Spinal cord (tissue), 10 donors: ENCODE data around the gene KCNN1. TPM values are rescaled to one million over a fixed set of nuclear protein-coding genes. Genes with fewer than 3 reads are reported as not detected.

ENCODE experiments used
- DNase-seq, 6 donors: peaks; one replicate each; pipeline versions ENCODE4 v3.0.0 to v3.0.0-alpha.2; 2013 to 2015; ENCODE audit warnings: low spot score in 6 of 6, low read depth in 4 of 6
- H3K27ac ChIP-seq: one replicate; pipeline ENCODE4 v1.5.1; 2013; ENCODE audit warnings: low read depth, low read length, control low read depth
- H3K27me3 ChIP-seq: one replicate; pipeline ENCODE4 v1.6.1; 2013; ENCODE audit warnings: low read length; ENCODE audit not compliant: control insufficient read depth, insufficient read depth
- H3K36me3 ChIP-seq: one replicate; pipeline ENCODE4 v1.6.1; 2013; ENCODE audit warnings: low read length; ENCODE audit not compliant: control insufficient read depth, insufficient read depth
- H3K4me1 ChIP-seq: one replicate; pipeline ENCODE4 v1.6.1; 2013; ENCODE audit warnings: low read length; ENCODE audit not compliant: control insufficient read depth, insufficient read depth
- H3K4me3 ChIP-seq: one replicate; pipeline ENCODE4 v1.5.1; 2013; ENCODE audit warnings: low read depth, low read length, control low read depth
- H3K9me3 ChIP-seq: one replicate; pipeline ENCODE4 v1.6.1; 2013; ENCODE audit warnings: low read length; ENCODE audit not compliant: control insufficient read depth, insufficient read depth
- WGBS: methylation state at CpG from one replicate; pipeline ENCODE4 v1.1.5; 2013; ENCODE audit warnings: missing lambda C conversion rate; ENCODE audit not compliant: insufficient coverage; 5-methylcytosine and 5-hydroxymethylcytosine counted together
- polyA plus RNA-seq, 2 donors: library from polyadenylated mRNA; unstranded; fragments of 120-200 nt; gene quantifications; one replicate each; pipeline ENCODE4 v1.2.1, GENCODE V29; 2013; ENCODE audit not compliant: insufficient read length in 2 of 2
- total RNA-seq, 2 donors: library from RNA; depleted of rRNA in 1 of 2; stranded (reverse); fragments of 120-200 nt in 1 of 2; fragments of >200 nt in 1 of 2; gene quantifications; one replicate each; pipeline versions ENCODE4 v1.2.3 to v1.2.4, GENCODE V29; 2013 to 2014
- donor health status: healthy.

Gene KCNN1
- total and polyA plus RNA-seq, 4 donors, result 7.3 to 45.1 (median 27.1) TPM

- Histone ChIP-seq H3K9me3 (no peaks in the 10 kb centered on the region), H3K27ac (peak overlapping the region; percentile 57), H3K36me3 (peaks cover 31% of the 10 kb centered on the region), H3K4me1 (peaks cover 46% of the 10 kb centered on the region), H3K4me3 (peak overlapping the region; percentile 50), H3K27me3 (peaks cover 25% of the 10 kb centered on the region)
- WGBS, result 18% methylated on average over 27 of the region's 29 CpGs
- no peak for DNase-seq
Observed at GRCh38 chr19:17946965-17947784, 19.7 kb upstream of the KCNN1 start.

GRCh38 chr19:17947815-17948513, 18.9 kb upstream of the KCNN1 start:
- Histone ChIP-seq H3K27ac (no peak overlapping the region), H3K27me3 (peaks cover 33% of the 10 kb centered on the region), H3K9me3 (no peaks in the 10 kb centered on the region), H3K36me3 (peaks cover 24% of the 10 kb centered on the region), H3K4me3 (peak overlapping the region; percentile 50), H3K4me1 (peaks cover 54% of the 10 kb centered on the region)
- peak in 5 of 6 donors; percentile 86 to 99 (median 95) for DNase-seq
- WGBS, result under 1% methylated on average over 62 of the region's 92 CpGs

GRCh38 chr19:17948514-17948900, 18.4 kb upstream of the KCNN1 start:
- H3K27ac ChIP-seq, result no peak overlapping the region
- 0% methylated on average over 10 of the region's 16 CpGs for WGBS
- peak overlapping the region; percentile 32 for H3K4me3 ChIP-seq
- H3K27me3 ChIP-seq, result peaks cover 38% of the 10 kb centered on the region
- peaks cover 59% of the 10 kb centered on the region for H3K4me1 ChIP-seq
- H3K9me3 ChIP-seq, result no peaks in the 10 kb centered on the region
- peaks cover 18% of the 10 kb centered on the region for H3K36me3 ChIP-seq
- DNase-seq, result no peak

GRCh38 chr19:17948931-17949930, 17.7 kb upstream of the KCNN1 start:
- WGBS, result 24% methylated on average over 41 of the region's 49 CpGs
- Histone ChIP-seq H3K9me3 (no peaks in the 10 kb centered on the region), H3K4me3 (no peak overlapping the region), H3K27me3 (peaks cover 44% of the 10 kb centered on the region), H3K27ac (no peak overlapping the region), H3K36me3 (peaks cover 11% of the 10 kb centered on the region), H3K4me1 (peaks cover 64% of the 10 kb centered on the region)
- peak in 2 of 6 donors; percentile 75 to 84 for DNase-seq

- peak overlapping the region; percentile 16 for H3K4me3 ChIP-seq
- no peak overlapping the region for H3K27ac ChIP-seq
- peaks cover 64% of the 10 kb centered on the region for H3K4me1 ChIP-seq
Observed at GRCh38 chr19:17949956-17950309, 17.0 kb upstream of the KCNN1 start.

GRCh38 chr19:17950310-17951156, 16.4 kb upstream of the KCNN1 start:
- Histone ChIP-seq H3K9me3 (no peaks in the 10 kb centered on the region), H3K27ac (no peak overlapping the region), H3K27me3 (peaks cover 44% of the 10 kb centered on the region), H3K36me3 (no peaks in the 10 kb centered on the region), H3K4me3 (peak overlapping the region; percentile 16), H3K4me1 (peaks cover 64% of the 10 kb centered on the region)
- peak in 2 of 6 donors; percentile 86 to 92 for DNase-seq
- 4% methylated on average over 28 of the region's 48 CpGs for WGBS

More at GRCh38 chr19:17949956-17950309, 17.0 kb upstream of the KCNN1 start:
- no peak for DNase-seq
- Histone ChIP-seq H3K27me3 (peaks cover 44% of the 10 kb centered on the region), H3K9me3 (no peaks in the 10 kb centered on the region), H3K36me3 (peaks cover 4% of the 10 kb centered on the region)
- WGBS, result 21% methylated on average over 8 of the region's 11 CpGs

GRCh38 chr19:17951157-17951989, 15.5 kb upstream of the KCNN1 start:
- Histone ChIP-seq H3K36me3 (no peaks in the 10 kb centered on the region), H3K4me1 (peaks cover 62% of the 10 kb centered on the region), H3K9me3 (no peaks in the 10 kb centered on the region), H3K27ac (no peak overlapping the region), H3K4me3 (peak overlapping the region; percentile 29), H3K27me3 (peaks cover 44% of the 10 kb centered on the region)
- WGBS, result 1% methylated on average over 28 of the region's 33 CpGs
- DNase-seq, result peak in 1 of 6 donors; percentile 34
